ENCODE data around the gene CASKIN2.

Gene CASKIN2

GRCh38 chr17:75547091-75547490, 31.8 kb upstream of the CASKIN2 start:
- no peak for TF ChIP-seq CTCF (IDR thresholded peaks at IDR 0.05; ENCODE audit: low read depth, low read length)

GRCh38 chr17:75546181-75546580, 30.8 kb upstream of the CASKIN2 start:
- H3K4me3 ChIP-seq (replicated peaks in 1 of 2; ENCODE audit: low read depth in 2 of 2, low read length in 2 of 2): no peak overlapping the region
- no peak for TF ChIP-seq CTCF (IDR thresholded peaks at IDR 0.05; ENCODE audit: low read depth, low read length)
- DNase-seq (ENCODE audit: low read depth in 2 of 2): no peak

More at GRCh38 chr17:75547091-75547490, 31.8 kb upstream of the CASKIN2 start:
- no peak overlapping the region for H3K4me3 ChIP-seq (replicated peaks in 1 of 2; ENCODE audit: low read depth in 2 of 2, low read length in 2 of 2)
- no peak for DNase-seq (ENCODE audit: low read depth in 2 of 2)

GRCh38 chr17:75544250-75544649, 28.9 kb upstream of the CASKIN2 start:
- DNase-seq (ENCODE audit: low read depth in 2 of 2): no peak
- no peak overlapping the region for H3K4me3 ChIP-seq (replicated peaks in 1 of 2; ENCODE audit: low read depth in 2 of 2, low read length in 2 of 2)
- TF ChIP-seq CTCF (IDR thresholded peaks at IDR 0.05; ENCODE audit: low read depth, low read length): no peak

GRCh38 chr17:75542728-75543336, 27.5 kb upstream of the CASKIN2 start:
- no peak overlapping the region for H3K4me3 ChIP-seq (replicated peaks in 1 of 2; ENCODE audit: low read depth in 2 of 2, low read length in 2 of 2)
- DNase-seq (ENCODE audit: low read depth in 2 of 2): no peak
- no peak for TF ChIP-seq CTCF (IDR thresholded peaks at IDR 0.05; ENCODE audit: low read depth, low read length)

GRCh38 chr17:75542229-75542628, 26.9 kb upstream of the CASKIN2 start:
- TF ChIP-seq CTCF (IDR thresholded peaks at IDR 0.05; ENCODE audit: low read depth, low read length): no peak
- no peak for DNase-seq (ENCODE audit: low read depth in 2 of 2)

GRCh38 chr17:75540923-75541503, 25.7 kb upstream of the CASKIN2 start:
- no peak overlapping the region for H3K4me3 ChIP-seq (replicated peaks in 1 of 2; ENCODE audit: low read depth in 2 of 2, low read length in 2 of 2)
- no peak for TF ChIP-seq CTCF (IDR thresholded peaks at IDR 0.05; ENCODE audit: low read depth, low read length)
- DNase-seq (ENCODE audit: low read depth in 2 of 2): no peak

More at GRCh38 chr17:75542229-75542628, 26.9 kb upstream of the CASKIN2 start:
- H3K4me3 ChIP-seq (replicated peaks in 1 of 2; ENCODE audit: low read depth in 2 of 2, low read length in 2 of 2): no peak overlapping the region
